GM18508 (cell line): Measurements from ENCODE around the gene ADH4.
"Not testable (repeated sequence)": the region's sequence is repeated elsewhere in the genome, so short reads cannot be mapped to it uniquely, and the experiment has no call there.

Experiments used
- ATAC-seq: cut with Tn5 transposase; IDR thresholded peaks from one replicate; pipeline ENCODE4 v1.9.1; 2021; ENCODE audit warnings: moderate number of reproducible peaks; ENCODE audit not compliant: insufficient read depth, unreplicated experiment

The ADH4 gene

GRCh38 chr4:99135541-99136162, 8.4 kb downstream of the ADH4 start:
- ATAC-seq = no peak

GRCh38 chr4:99134586-99134985, 9.5 kb downstream of the ADH4 start:
- no peak for ATAC-seq

GRCh38 chr4:99131378-99131777, 12.7 kb downstream of the ADH4 start:
- ATAC-seq = no peak

- no peak for ATAC-seq
Observed at GRCh38 chr4:99126376-99126775, 17.7 kb downstream of the ADH4 start.

GRCh38 chr4:99121008-99121407, 23.1 kb downstream of the ADH4 start:
- ATAC-seq = no peak

- no peak for ATAC-seq
Observed at GRCh38 chr4:99120501-99120900, 23.6 kb downstream of the ADH4 start.

GRCh38 chr4:99117876-99118693, 26.0 kb downstream of the ADH4 start:
- ATAC-seq = no peak

GRCh38 chr4:99117122-99117841, 26.8 kb downstream of the ADH4 start:
- not testable (repeated sequence) for ATAC-seq

- not testable (repeated sequence) for ATAC-seq
Observed at GRCh38 chr4:99109286-99109685, 34.8 kb downstream of the ADH4 start.

GRCh38 chr4:99104153-99104552, 39.9 kb downstream of the ADH4 start:
- ATAC-seq = no peak

- no peak for ATAC-seq
Observed at GRCh38 chr4:99103166-99103565, 40.9 kb downstream of the ADH4 start.

- ATAC-seq = no peak
Observed at GRCh38 chr4:99102634-99103033, 41.5 kb downstream of the ADH4 start.

GRCh38 chr4:99100876-99101275, 43.2 kb downstream of the ADH4 start:
- ATAC-seq = no peak

- ATAC-seq = not testable (repeated sequence)
Observed at GRCh38 chr4:99099814-99100213, 44.3 kb downstream of the ADH4 start.

GRCh38 chr4:99099311-99099710, 44.8 kb downstream of the ADH4 start:
- no peak for ATAC-seq

- ATAC-seq = not testable (repeated sequence)
Observed at GRCh38 chr4:99091841-99092240, 52.3 kb downstream of the ADH4 start.

GRCh38 chr4:99091216-99091575, 52.9 kb downstream of the ADH4 start:
- no peak for ATAC-seq

- no peak for ATAC-seq
Observed at GRCh38 chr4:99090481-99091215, 53.4 kb downstream of the ADH4 start.

- peak; percentile 71 for ATAC-seq
Observed at GRCh38 chr4:99088481-99089365, 55.4 kb downstream of the ADH4 start, which contains the start of gene ADH5. Gene ADH5 (minus strand): TSS chr4:99088788. CDS start chr4:99088700, 88 bp downstream.
